H1 (cell line): ENCODE measurements around the gene MOGAT2. TPM values are rescaled to one million over a fixed set of nuclear protein-coding genes. Genes with fewer than 3 reads are reported as not detected.

ENCODE experiments used
- NANOG ChIP-seq: IDR thresholded peaks from 2 replicates; pipeline ENCODE4 v1.6.1; 2011; ENCODE audit warnings: low read length, low read depth, mild to moderate bottlenecking, inconsistent platforms; ENCODE audit not compliant: insufficient read depth, poor library complexity, severe bottlenecking
- polyA plus RNA-seq, 7 experiments: library from polyadenylated mRNA; depleted of rRNA in 3 of 7; stranded (reverse) in 5 of 7; unstranded in 2 of 7; fragments of >200 nt in 5 of 7; fragments of 200-250 nt in 2 of 7; gene quantifications; 1 replicate in 5 of 7; 2 replicates in 1 of 7; 4 replicates in 1 of 7; pipeline versions ENCODE4 v1.2.1 to v1.2.3, GENCODE V29; 2011 to 2013; ENCODE audit warnings: missing spikeins in 2 of 7, mixed read lengths in 2 of 7
- total RNA-seq: library from RNA; stranded (reverse); fragmentation: NEBNext Ultra II Directional; extraction: Animal tissue kit (Norgen Biotek cat#: 25700); gene quantifications from 2 replicates; pipeline ENCODE4 v1.2.1, GENCODE V29; 2021

MOGAT2 gene
- total and polyA plus RNA-seq, 2 of the 8 experiments (the other 6 are each of a cell fraction or from before 2014, with no cell fraction given) = not detected

GRCh38 chr11:75734491-75735180 is 17.0 kb downstream of the MOGAT2 start (continued):
- no peak for TF ChIP-seq NANOG
